Sigmoid colon (tissue), 7 donors: ENCODE data around the gene HKDC1. TPM values are rescaled to one million over a fixed set of nuclear protein-coding genes. Genes with fewer than 3 reads are reported as not detected.
"Not testable (repeated sequence)": the region's sequence is repeated elsewhere in the genome, so short reads cannot be mapped to it uniquely, and the experiment has no call there.

ENCODE experiments used
- DNase-seq: peaks from one replicate; pipeline ENCODE4 v3.0.0-alpha.2; 2019
- H3K27ac ChIP-seq, 4 donors: fragments of 200-600 bp; sonication (generic); one replicate each; pipeline ENCODE4 v1.5.1; 2016 to 2019; ENCODE audit warnings: mild to moderate bottlenecking in 1 of 4
- H3K27me3 ChIP-seq, 3 donors: fragments of 200-600 bp; sonication (generic); one replicate each; pipeline ENCODE4 v1.5.1; 2019; ENCODE audit warnings: mild to moderate bottlenecking in 1 of 3
- H3K36me3 ChIP-seq, 4 donors: fragments of 200-600 bp; sonication (generic); one replicate each; pipeline ENCODE4 v1.5.1; 2016 to 2019
- H3K4me1 ChIP-seq, 4 donors: fragments of 200-600 bp; sonication (generic); one replicate each; pipeline ENCODE4 v1.5.1; 2017 to 2019
- H3K4me3 ChIP-seq, 4 donors: fragments of 200-600 bp; sonication (generic); one replicate each; pipeline ENCODE4 v1.5.1; 2017 to 2019; ENCODE audit warnings: mild to moderate bottlenecking in 2 of 4, moderate library complexity in 1 of 4
- H3K9me3 ChIP-seq, 4 donors: fragments of 200-600 bp in 3 of 4; sonication (generic) in 3 of 4; one replicate each; pipeline versions ENCODE4 v1.5.1 to v1.6.1; 2013 to 2019
- EP300 ChIP-seq, 4 donors: sonication (generic); formaldehyde crosslinking; IDR thresholded peaks; one replicate each; pipeline ENCODE4 v1.6.1; 2017; ENCODE audit warnings: antibody characterized with exemption in 4 of 4
- POLR2A ChIP-seq, 2 donors: fragments of 450-650 bp; IDR thresholded peaks; one replicate each; pipeline ENCODE4 v1.6.1; 2016; ENCODE audit warnings: antibody characterized with exemption in 2 of 2, mild to moderate bottlenecking in 2 of 2, moderate library complexity in 2 of 2
- POLR2AphosphoS5 ChIP-seq, 4 donors: sonication (generic); formaldehyde crosslinking; IDR thresholded peaks; one replicate each; pipeline ENCODE4 v1.6.1; 2017; ENCODE audit warnings: antibody characterized with exemption in 4 of 4
- WGBS, 2 donors: extraction: QIAGEN DNeasy Blood & Tissue Kit; methylation state at CpG; one replicate each; pipeline ENCODE4 v1.1.7; 2013; 5-methylcytosine and 5-hydroxymethylcytosine counted together
- intact Hi-C: fragments of 100-400 bp; cut with DNase I; formaldehyde crosslinking; loops from one replicate; pipeline ENCODE4 v1.15.1; 2023
- polyA plus RNA-seq, 3 donors: library from polyadenylated mRNA; stranded (reverse); fragments of 200-250 nt; gene quantifications; one replicate each; pipeline ENCODE4 v1.2.3, GENCODE V29; 2013
- total RNA-seq, 4 donors: library from RNA; depleted of rRNA; stranded (reverse); fragments of >200 nt; gene quantifications; one replicate each; pipeline ENCODE4 v1.1.0, GENCODE V29; 2016
- TF ChIP-seq, protein P1 (sequence below), 4 experiments: fragments of 450-650 bp in 3 of 4; fragments of 200-600 bp in 1 of 4; IDR thresholded peaks; one replicate each; pipeline ENCODE4 v1.5.1; 2016 to 2019; ENCODE audit warnings: antibody characterized with exemption in 4 of 4, mild to moderate bottlenecking in 3 of 4, moderate library complexity in 2 of 4
- donor health status: healthy with polysubstance abuse.
- donor health status: Bipolar disorder and iron deficiency.
- donor health status: healthy.

HKDC1 gene
- total and polyA plus RNA-seq, 7 donors, result 8.4 to 33.3 (median 19.2) TPM; not detected in 4

DNA sequence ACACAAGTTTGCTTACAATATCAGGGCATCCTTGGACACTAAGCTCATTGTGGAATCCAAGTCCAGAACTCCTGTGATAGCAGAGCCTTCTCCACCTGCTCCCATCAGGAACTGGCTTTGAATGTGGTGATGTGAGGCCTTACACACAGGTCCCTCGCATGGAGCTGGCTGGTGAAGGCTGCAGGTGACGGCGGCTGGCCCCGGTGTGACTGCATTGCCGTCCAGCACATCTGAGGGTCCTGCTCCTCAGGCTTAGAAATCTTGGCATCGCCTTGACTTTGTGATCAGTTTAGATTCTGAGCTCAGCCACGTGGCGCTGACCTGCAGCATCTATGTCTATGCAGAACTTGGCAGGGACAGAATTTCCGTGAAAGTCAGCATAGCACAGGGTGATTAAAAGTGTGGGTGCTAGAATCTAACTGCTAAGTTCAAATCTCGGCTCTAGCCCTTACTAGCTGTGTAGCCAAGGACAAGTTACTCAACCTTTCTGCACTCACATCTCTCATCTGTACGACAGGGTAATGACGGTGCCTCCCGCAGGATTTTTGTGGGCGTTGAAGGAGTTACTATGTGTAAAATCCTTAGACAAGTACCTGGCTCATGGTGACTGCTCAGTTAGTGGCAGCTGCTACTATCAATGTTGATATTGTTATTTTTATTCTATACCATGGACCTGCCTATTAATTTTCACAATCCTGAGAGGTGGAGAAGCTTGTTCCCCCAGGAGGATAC lies 26.6 kb downstream of the HKDC1 start:
- no peak for DNase-seq
- Histone ChIP-seq H3K9me3 (no peaks in the 10 kb centered on the region), H3K4me1 (no peaks in the 10 kb centered on the region), H3K4me3 (no peak overlapping the region), H3K27ac (no peak overlapping the region), H3K27me3 (no peaks in the 10 kb centered on the region), H3K36me3 (no peaks in the 10 kb centered on the region)
- TF ChIP-seq POLR2AphosphoS5 (IDR thresholded peaks at IDR 0.05) (no peak), POLR2A (IDR thresholded peaks at IDR 0.05) (no peak), EP300 (IDR thresholded peaks at IDR 0.05) (no peak)
- TF ChIP-seq, protein P1, sequence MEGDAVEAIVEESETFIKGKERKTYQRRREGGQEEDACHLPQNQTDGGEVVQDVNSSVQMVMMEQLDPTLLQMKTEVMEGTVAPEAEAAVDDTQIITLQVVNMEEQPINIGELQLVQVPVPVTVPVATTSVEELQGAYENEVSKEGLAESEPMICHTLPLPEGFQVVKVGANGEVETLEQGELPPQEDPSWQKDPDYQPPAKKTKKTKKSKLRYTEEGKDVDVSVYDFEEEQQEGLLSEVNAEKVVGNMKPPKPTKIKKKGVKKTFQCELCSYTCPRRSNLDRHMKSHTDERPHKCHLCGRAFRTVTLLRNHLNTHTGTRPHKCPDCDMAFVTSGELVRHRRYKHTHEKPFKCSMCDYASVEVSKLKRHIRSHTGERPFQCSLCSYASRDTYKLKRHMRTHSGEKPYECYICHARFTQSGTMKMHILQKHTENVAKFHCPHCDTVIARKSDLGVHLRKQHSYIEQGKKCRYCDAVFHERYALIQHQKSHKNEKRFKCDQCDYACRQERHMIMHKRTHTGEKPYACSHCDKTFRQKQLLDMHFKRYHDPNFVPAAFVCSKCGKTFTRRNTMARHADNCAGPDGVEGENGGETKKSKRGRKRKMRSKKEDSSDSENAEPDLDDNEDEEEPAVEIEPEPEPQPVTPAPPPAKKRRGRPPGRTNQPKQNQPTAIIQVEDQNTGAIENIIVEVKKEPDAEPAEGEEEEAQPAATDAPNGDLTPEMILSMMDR (IDR thresholded peaks at IDR 0.05), result no peak
- WGBS, 2 donors, result 86 to 87% methylated on average over 14 of the region's 14 CpGs
- intact Hi-C loops, result no loop called here

DNA sequence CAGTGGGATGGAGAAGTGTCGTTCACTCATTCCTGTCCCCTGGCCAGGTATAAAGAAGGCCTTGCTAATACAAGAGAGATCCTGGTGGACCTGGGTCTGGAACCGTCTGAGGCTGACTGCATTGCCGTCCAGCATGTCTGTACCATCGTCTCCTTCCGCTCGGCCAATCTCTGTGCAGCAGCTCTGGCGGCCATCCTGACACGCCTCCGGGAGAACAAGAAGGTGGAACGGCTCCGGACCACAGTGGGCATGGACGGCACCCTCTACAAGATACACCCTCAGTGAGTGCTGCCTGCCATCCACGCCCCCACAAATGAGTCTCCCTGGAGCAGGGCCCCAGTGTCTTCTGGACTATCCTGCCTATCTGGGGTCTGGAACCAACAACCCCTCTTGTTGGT lies 27.2 kb downstream of the HKDC1 start:
- H3K4me1 ChIP-seq, result no peaks in the 10 kb centered on the region
- no peak overlapping the region for H3K4me3 ChIP-seq
- TF ChIP-seq, protein P1 (IDR thresholded peaks at IDR 0.05), result no peak
- TF ChIP-seq EP300 (IDR thresholded peaks at IDR 0.05), result no peak
- no peak for TF ChIP-seq POLR2A (IDR thresholded peaks at IDR 0.05)
- TF ChIP-seq POLR2AphosphoS5 (IDR thresholded peaks at IDR 0.05), result no peak
- DNase-seq, result no peak
- WGBS, 2 donors, result 96% methylated on average over 13 of the region's 13 CpGs
- no peaks in the 10 kb centered on the region for H3K36me3 ChIP-seq
- H3K27me3 ChIP-seq, result no peaks in the 10 kb centered on the region
- no peaks in the 10 kb centered on the region for H3K9me3 ChIP-seq
- no peak overlapping the region for H3K27ac ChIP-seq
- intact Hi-C loops, result no loop called here

DNA sequence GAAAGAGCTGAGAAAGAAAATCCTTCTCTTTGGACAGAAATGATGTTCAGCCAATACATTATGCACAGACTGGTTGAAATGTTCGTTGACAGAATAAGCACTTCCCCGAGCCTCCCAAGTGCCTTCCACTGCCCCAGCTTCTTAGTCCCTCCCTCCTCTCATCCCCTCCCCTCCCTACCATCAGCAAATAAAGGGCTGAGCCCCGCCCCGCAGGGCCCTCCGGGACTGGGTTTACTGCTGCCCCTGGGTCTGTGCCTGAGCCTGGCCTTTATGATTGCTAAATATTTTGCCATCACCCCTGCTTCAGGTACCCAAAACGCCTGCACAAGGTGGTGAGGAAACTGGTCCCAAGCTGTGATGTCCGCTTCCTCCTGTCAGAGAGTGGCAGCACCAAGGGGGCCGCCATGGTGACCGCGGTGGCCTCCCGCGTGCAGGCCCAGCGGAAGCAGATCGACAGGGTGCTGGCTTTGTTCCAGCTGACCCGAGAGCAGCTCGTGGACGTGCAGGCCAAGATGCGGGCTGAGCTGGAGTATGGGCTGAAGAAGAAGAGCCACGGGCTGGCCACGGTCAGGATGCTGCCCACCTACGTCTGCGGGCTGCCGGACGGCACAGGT lies 28.1 kb downstream of the HKDC1 start:
- no peak for TF ChIP-seq EP300 (IDR thresholded peaks at IDR 0.05)
- TF ChIP-seq, protein P1 (IDR thresholded peaks at IDR 0.05), result no peak
- TF ChIP-seq POLR2AphosphoS5 (IDR thresholded peaks at IDR 0.05), result no peak
- no peak for TF ChIP-seq POLR2A (IDR thresholded peaks at IDR 0.05)
- Histone ChIP-seq H3K27ac (no peak overlapping the region), H3K4me3 (no peak overlapping the region), H3K4me1 (no peaks in the 10 kb centered on the region), H3K36me3 (no peaks in the 10 kb centered on the region), H3K9me3 (no peaks in the 10 kb centered on the region), H3K27me3 (no peaks in the 10 kb centered on the region)
- intact Hi-C loops, result no loop called here
- DNase-seq, result no peak
- 88 to 89% methylated on average over 24 of the region's 24 CpGs for WGBS, 2 donors

GRCh38 chr10:69250041-69250440 lies 29.9 kb downstream of the HKDC1 start:
- WGBS, 2 donors, result 96 to 97% methylated on average over 14 of the region's 14 CpGs
- Histone ChIP-seq H3K27me3 (no peaks in the 10 kb centered on the region), H3K9me3 (no peaks in the 10 kb centered on the region), H3K4me3 (no peak overlapping the region), H3K27ac (no peak overlapping the region), H3K36me3 (no peaks in the 10 kb centered on the region), H3K4me1 (no peaks in the 10 kb centered on the region)
- TF ChIP-seq POLR2A (IDR thresholded peaks at IDR 0.05) (no peak), EP300 (IDR thresholded peaks at IDR 0.05) (no peak), POLR2AphosphoS5 (IDR thresholded peaks at IDR 0.05) (no peak)
- TF ChIP-seq, protein P1 (IDR thresholded peaks at IDR 0.05), result no peak
- no peak for DNase-seq
- intact Hi-C loops, result no loop called here

- H3K4me3 ChIP-seq, H3K27me3 ChIP-seq, H3K27ac ChIP-seq, H3K4me1 ChIP-seq, H3K9me3 ChIP-seq, DNase-seq, intact Hi-C loops, H3K36me3 ChIP-seq: not testable (repeated sequence)
- WGBS, 2 donors, result 91 to 96% methylated on average over 2 of the region's 2 CpGs
These were observed 31.3 kb downstream of the HKDC1 start for GRCh38 chr10:69251417-69251816.
